A172 (cell line): ENCODE results near the gene PLCB1. TPM values are rescaled to one million over a fixed set of nuclear protein-coding genes. Genes with fewer than 3 reads are reported as not detected.

Experiments used
- DNase-seq: peaks from one replicate; pipeline ENCODE4 v3.0.0-alpha.2; 2015; ENCODE audit warnings: low spot score
- total RNA-seq: library from RNA; depleted of rRNA; stranded (reverse); fragments of >200 nt; shearing (Covaris generic); gene quantifications from 2 replicates; pipeline ENCODE4 v1.2.3, GENCODE V29; 2014

Gene PLCB1
- total RNA-seq, 1 experiment from 2014 or later = 0.43 TPM

- no peak for DNase-seq
Observed at GRCh38 chr20:8657664-8658063, 525.6 kb downstream of the PLCB1 start.

DNA sequence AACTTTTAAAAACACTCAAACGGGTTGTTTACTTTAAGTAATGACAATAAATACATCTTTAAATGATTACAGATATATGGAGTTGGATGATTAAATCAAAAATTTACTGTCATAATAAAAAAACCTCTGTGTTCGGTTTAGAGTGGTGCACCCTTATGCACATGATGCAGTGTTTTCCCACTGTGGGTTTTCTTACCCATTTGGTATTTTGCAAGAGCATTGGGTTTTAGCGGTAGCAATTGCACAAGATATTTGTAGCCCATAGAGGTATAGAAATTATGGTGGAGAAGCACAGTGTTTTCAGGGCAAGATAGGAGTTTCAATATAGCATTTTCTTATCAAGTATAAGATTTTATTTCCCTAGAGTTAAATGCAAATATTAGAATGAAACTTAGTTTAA lies 526.0 kb downstream of the PLCB1 start:
- no peak for DNase-seq

- DNase-seq = no peak
Observed at GRCh38 chr20:8661229-8661952, 529.3 kb downstream of the PLCB1 start.

DNA sequence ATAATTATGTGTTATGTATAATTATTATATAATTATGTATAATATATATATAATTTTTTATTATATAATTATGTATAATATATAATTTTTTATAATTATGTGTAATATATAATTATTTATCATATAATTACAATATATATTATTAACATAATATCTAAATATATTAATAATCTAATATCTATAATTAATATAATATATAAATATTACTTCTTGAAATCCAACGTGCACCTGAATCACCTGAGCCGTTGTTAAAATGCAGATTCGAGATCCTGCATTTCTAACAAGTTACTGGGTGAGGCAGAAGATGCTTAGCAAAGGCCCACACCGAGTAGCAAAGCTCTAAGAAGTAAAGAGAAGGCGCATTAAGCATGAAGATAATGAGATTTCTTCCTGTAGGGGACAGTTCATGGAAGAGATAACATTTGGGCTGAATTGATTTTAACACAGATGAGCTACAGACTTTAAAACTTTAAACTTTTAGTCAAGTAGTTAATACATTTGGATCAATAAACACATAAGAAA lies 530.4 kb downstream of the PLCB1 start:
- DNase-seq = no peak

DNA sequence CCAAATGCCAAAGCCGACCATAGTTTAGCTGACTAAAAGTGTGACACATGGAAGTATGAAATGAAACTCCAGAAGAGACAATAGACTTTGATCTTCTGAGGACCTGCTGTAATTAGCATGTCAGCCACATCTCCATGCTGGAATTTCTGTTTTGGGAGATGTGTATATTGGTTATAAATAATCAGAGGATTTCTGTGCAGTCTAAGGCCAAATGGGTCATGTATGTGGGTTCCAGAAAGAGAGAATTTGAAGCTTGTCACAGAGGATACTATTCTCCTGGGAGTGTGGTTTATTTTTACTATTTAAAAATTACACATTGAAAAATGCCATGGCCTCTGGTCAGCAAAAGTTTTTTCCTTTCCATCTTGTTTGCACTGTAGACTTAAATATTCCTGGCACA lies 531.4 kb downstream of the PLCB1 start:
- DNase-seq = no peak

GRCh38 chr20:8664778-8665177 lies 532.7 kb downstream of the PLCB1 start:
- no peak for DNase-seq

DNA sequence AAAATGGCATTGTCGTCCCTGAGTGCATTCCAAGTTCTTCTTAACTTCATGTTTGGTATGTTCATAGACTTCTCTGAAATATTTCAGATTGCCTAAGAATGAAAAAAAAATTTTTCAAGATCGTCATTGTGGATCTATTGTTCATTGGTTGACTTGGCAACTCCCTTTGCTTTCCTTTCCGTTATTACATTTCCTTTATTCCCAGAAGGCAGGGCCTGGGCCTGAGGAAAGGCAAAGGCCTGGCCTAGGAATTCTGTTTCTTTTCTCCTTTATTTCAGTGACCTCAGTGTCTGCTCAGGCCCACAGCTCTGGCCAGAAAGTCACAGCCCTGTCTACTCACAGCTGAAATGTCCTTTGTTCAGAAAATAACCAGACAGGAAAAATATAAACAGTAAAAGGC lies 535.2 kb downstream of the PLCB1 start:
- DNase-seq = no peak

DNA sequence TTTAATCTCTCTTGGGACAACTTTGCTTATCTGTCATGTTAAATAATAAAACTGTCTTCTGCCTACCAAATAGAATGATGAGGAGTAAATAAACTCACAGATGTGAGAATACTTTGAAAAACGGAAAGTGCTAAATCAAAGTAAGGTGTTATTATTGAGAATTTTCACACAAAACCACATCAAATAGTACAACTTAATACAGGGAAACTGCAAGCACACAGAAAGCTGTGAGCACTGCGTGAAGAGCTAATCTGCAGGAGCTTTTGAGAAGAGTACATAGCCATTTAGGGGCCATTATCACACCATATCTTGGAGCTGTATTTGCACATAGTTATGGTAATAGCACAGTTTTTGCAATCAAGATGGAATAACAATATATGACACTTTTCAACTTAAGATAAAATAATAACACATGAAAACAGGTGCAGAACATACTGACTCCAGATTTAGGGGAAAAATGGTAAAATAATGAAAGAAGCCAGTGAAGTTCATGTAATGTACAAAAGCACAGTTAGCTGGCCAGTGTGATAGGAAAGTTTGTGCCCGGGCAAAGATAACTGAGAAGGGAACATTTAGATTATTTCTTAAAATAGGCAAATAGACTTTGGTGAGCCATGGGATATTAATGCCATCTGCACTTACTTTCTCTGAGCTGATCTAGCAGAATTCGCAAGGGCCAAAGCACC lies 538.3 kb downstream of the PLCB1 start:
- DNase-seq = no peak

- no peak for DNase-seq
Observed at GRCh38 chr20:8670893-8671215, 538.8 kb downstream of the PLCB1 start.

DNA sequence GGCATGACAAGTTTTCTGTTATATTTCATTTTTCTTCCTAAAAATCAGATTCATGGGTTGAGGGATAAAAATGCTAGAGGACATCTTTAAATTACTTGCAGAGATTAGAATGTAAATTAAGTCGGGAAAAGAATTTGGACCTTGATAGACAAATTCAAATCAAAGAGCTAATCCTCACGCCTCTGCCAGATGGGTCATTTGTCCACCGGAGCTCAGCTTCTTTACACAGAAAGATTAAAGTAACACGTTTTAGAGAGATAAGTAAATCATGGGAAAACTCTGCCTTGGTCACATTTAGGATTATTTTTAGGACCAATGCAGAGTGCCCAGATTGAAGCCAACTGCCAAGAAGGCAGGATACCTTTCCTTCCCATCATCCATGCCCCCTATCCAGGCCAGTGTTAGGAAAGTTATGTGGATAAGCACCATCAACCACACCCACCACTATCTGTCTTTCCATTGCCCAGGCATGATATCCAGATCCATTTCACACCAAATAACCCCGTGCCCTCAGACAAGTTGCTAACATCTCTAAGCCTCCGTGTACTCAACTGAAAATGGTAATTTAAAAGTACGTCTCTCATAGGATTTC lies 539.4 kb downstream of the PLCB1 start:
- no peak for DNase-seq

GRCh38 chr20:8673116-8673515 lies 541.0 kb downstream of the PLCB1 start:
- DNase-seq = no peak

DNA sequence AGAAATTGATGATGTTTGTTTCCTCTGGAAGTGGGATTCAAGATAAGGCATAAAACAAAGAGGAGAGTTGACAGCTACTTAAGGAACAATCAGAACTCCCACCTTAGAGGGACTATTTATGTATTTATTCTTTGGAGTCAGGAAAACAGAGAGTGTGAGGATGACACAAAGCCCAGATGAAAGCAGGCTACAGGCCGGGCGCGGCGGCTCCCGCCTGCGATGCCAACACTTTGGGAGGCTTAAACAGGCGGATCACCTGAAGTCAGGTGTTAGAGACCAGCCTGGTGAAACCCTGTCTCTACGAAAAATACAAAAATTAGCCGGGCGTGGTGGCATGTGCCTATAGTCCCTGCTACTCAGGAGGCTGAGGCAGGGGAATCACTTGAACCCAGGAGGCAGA lies 543.8 kb downstream of the PLCB1 start:
- DNase-seq = no peak

- no peak for DNase-seq
Observed at GRCh38 chr20:8678098-8678776, 546.2 kb downstream of the PLCB1 start.

DNA sequence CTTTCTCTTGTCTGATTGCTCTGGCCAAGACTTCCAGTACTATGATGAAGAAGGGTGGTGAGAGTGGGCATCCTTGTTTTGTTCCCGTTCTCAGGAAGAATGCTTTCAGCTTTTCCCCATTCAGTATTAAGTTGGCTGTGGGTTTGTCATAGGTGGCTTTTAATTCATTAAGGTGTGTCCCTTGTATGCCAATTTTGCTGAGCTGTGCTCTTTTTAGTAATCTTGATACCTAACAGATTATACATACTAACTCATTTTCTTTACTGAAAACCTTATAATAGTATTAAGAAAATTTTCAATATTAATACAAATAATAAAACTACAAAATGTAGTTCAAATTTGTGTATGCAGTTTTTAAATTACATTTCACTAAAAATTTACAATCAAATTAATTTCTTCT lies 557.3 kb downstream of the PLCB1 start:
- no peak for DNase-seq

- DNase-seq = no peak
Observed at GRCh38 chr20:8690074-8690473, 558.0 kb downstream of the PLCB1 start.

- DNase-seq = no peak
Observed at GRCh38 chr20:8693709-8694108, 561.6 kb downstream of the PLCB1 start.

- no peak for DNase-seq
Observed at GRCh38 chr20:8700756-8701155, 568.7 kb downstream of the PLCB1 start.

GRCh38 chr20:8706961-8707700 lies 575.1 kb downstream of the PLCB1 start:
- no peak for DNase-seq

DNA sequence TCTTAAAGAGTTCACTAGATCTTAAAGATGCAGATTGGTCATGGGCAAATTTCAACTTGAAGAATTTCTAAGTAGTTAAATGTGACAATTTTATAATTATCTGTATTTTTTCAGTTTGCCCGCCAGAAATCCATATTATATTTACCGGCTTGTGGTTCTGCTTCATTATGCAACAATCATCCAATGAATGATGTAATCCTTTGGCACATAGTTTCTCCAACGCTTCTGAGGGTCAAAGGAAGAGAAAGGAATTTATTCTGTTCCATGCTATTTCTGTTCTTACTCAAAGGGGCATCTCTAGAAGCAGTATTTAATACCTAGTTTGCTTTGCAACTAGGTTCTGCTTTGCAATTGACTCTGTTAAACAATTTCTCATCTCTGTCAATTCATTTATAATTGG lies 577.6 kb downstream of the PLCB1 start:
- DNase-seq = no peak

- no peak for DNase-seq
Observed at GRCh38 chr20:8711501-8711900, 579.4 kb downstream of the PLCB1 start.

GRCh38 chr20:8714206-8714605 lies 582.1 kb downstream of the PLCB1 start:
- DNase-seq = no peak

DNA sequence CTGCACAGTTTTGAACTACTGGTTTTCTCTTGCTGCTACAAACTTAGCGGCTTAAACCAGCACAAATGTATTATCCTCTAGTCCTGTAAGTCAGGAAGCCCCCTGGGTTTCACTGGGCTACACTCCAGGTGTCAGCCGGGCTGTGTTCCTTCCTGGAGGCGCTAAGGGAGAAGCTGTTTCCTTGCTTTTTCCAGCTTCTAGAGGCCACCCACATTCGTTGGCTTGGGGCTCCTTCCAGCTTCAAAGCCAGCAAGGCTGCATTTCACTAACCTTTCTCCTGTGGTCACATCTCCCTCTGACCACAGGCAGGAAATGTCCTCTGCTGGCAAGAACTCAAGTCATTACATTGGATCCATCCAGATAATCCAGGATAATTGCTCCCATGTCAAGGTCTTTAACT lies 586.2 kb downstream of the PLCB1 start:
- DNase-seq = no peak
